ENCODE results near the gene PTPRC. TPM values are rescaled to one million over a fixed set of nuclear protein-coding genes. Genes with fewer than 3 reads are reported as not detected.

Gene PTPRC
- total RNA-seq, 1 experiment from 2014 or later: 0.25 TPM

DNA sequence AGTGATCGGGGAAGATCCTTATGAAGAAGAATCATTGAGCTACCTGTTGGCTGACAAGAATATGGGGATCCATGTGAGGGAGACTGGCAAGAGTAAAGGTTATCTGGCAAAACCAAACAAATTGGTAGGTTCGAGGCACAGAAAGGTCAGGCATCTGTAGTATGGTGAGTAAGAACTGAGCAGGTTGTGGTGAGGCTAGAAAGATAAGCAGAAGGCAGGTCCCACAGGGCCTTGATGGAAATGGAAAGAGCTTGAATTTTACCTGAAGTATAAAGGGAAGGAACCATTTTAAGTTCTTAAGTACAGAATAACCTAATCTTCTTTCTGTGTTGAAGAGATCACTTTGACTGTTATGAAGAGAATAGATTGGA is 11.1 kb downstream of the PTPRC start:
- no peaks in the 10 kb centered on the region for H3K27me3 ChIP-seq (replicated peaks; ENCODE audit: control insufficient read depth, insufficient read depth, low read length)
- H3K9me3 ChIP-seq: no peaks in the 10 kb centered on the region
- no peaks in the 10 kb centered on the region for H3K36me3 Mint-ChIP-seq (ENCODE audit: insufficient read depth, unreplicated experiment)
- no peaks in the 10 kb centered on the region for H3K9me3 Mint-ChIP-seq (ENCODE audit: unreplicated experiment)
- TF ChIP-seq, protein P1, sequence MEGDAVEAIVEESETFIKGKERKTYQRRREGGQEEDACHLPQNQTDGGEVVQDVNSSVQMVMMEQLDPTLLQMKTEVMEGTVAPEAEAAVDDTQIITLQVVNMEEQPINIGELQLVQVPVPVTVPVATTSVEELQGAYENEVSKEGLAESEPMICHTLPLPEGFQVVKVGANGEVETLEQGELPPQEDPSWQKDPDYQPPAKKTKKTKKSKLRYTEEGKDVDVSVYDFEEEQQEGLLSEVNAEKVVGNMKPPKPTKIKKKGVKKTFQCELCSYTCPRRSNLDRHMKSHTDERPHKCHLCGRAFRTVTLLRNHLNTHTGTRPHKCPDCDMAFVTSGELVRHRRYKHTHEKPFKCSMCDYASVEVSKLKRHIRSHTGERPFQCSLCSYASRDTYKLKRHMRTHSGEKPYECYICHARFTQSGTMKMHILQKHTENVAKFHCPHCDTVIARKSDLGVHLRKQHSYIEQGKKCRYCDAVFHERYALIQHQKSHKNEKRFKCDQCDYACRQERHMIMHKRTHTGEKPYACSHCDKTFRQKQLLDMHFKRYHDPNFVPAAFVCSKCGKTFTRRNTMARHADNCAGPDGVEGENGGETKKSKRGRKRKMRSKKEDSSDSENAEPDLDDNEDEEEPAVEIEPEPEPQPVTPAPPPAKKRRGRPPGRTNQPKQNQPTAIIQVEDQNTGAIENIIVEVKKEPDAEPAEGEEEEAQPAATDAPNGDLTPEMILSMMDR (IDR thresholded peaks at IDR 0.05; ENCODE audit: insufficient read depth in 1 of 2, low read depth in 1 of 2, low read length in 1 of 2, severe bottlenecking in 1 of 2, unreplicated experiment in 1 of 2): no peak
- no peak overlapping the region for H3K4me3 Mint-ChIP-seq (ENCODE audit: unreplicated experiment)
- H3K4me3 ChIP-seq (ENCODE audit: low read depth, low read length): no peak overlapping the region
- DNase-seq: no peak
- H3K27me3 Mint-ChIP-seq (ENCODE audit: insufficient read depth, unreplicated experiment): peaks cover 8% of the 10 kb centered on the region
- intact Hi-C loops (cut with micrococcal nuclease; ENCODE audit: unreplicated experiment): no loop called here
- ChIA-PET CTCF (no interaction called here), POLR2A (interaction anchor here (0.5 kb wide), 1 partner anchor 13 kb away, joined by 3 read pairs; no protein-coding TSS in a partner anchor)
- H3K36me3 ChIP-seq (ENCODE audit: control insufficient read depth, insufficient read depth, low read length): no peaks in the 10 kb centered on the region
- H3K27ac Mint-ChIP-seq (ENCODE audit: unreplicated experiment): no peak overlapping the region
- H3K4me1 Mint-ChIP-seq (ENCODE audit: low read depth, unreplicated experiment): no peaks in the 10 kb centered on the region
- H3K4me1 ChIP-seq: no peaks in the 10 kb centered on the region
- BruUV-seq (replicated peaks): no TSS peak

DNA sequence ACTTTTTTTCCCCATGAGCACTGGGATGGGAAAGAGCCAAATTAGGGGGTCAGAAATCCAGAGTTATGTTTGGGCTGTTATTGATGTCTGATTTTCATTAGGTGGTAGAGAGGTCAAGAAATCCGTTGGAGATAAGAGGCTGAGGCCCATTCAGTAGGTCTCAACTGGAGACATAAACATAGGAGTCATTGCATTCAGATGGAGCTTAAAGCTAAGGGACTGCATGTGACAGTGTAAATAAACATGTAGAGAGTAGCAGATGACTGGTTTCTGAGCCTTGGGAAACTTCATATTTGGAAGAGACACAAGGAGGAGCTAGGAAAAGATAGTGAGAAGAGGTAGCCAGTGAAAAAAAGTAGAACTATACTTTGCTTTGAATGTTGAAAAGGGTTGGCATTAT is 11.7 kb downstream of the PTPRC start:
- no peaks in the 10 kb centered on the region for H3K27me3 ChIP-seq (replicated peaks; ENCODE audit: control insufficient read depth, insufficient read depth, low read length)
- no peaks in the 10 kb centered on the region for H3K9me3 Mint-ChIP-seq (ENCODE audit: unreplicated experiment)
- BruUV-seq (replicated peaks): no TSS peak
- H3K27me3 Mint-ChIP-seq (ENCODE audit: insufficient read depth, unreplicated experiment): peaks cover 8% of the 10 kb centered on the region
- H3K4me1 ChIP-seq: no peaks in the 10 kb centered on the region
- POLR2A ChIA-PET: interaction anchor here (0.5 kb wide), 1 partner anchor 13 kb away, joined by 3 read pairs; no protein-coding TSS in a partner anchor
- DNase-seq: no peak
- H3K27ac Mint-ChIP-seq (ENCODE audit: unreplicated experiment): no peak overlapping the region
- no peaks in the 10 kb centered on the region for H3K36me3 Mint-ChIP-seq (ENCODE audit: insufficient read depth, unreplicated experiment)
- no peak overlapping the region for H3K4me3 ChIP-seq (ENCODE audit: low read depth, low read length)
- H3K9me3 ChIP-seq: no peaks in the 10 kb centered on the region
- intact Hi-C loops (cut with micrococcal nuclease; ENCODE audit: unreplicated experiment): no loop called here
- H3K4me1 Mint-ChIP-seq (ENCODE audit: low read depth, unreplicated experiment): no peaks in the 10 kb centered on the region
- TF ChIP-seq, protein P1 (IDR thresholded peaks at IDR 0.05; ENCODE audit: insufficient read depth in 1 of 2, low read depth in 1 of 2, low read length in 1 of 2, severe bottlenecking in 1 of 2, unreplicated experiment in 1 of 2): no peak
- no peaks in the 10 kb centered on the region for H3K36me3 ChIP-seq (ENCODE audit: control insufficient read depth, insufficient read depth, low read length)
- no peak overlapping the region for H3K4me3 Mint-ChIP-seq (ENCODE audit: unreplicated experiment)
- CTCF ChIA-PET: no interaction called here

DNA sequence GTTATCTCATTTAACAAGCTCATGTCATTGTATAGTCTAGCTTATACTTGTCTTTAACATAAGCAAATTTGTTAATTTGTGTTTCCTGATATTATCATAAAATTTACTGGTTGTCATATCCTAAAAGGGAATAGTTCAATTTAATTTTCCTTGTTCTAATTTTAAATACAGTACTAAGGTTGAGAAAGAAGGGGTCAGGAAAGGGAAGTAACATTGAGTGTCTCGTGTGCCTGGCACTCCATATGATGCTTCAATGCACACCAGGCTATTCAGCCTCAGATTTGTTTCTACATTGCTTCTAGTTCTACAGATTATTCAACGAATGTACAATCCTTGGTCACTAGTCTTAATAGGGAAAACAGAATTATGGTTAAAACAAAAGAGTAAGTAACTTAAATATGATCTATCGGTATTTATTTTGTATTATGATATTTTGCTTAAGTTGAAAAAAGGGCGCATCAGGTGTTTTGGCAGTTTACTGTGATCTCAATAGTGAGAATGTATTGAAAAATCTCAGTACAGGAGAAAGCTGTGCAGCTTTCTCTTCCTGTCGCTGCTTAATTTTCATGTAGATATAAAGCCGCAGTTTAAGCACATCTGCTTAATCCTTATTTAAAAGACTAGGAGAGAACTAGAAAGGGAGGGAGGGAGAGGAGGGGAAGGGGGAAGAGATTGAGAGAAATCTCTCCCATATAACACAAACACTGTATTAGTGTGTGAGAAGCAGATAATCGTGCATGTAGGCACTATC is 13.0 kb downstream of the PTPRC start:
- ChIA-PET CTCF (no interaction called here), POLR2A (no interaction called here)
- no peak for DNase-seq
- TF ChIP-seq, protein P1 (IDR thresholded peaks at IDR 0.05; ENCODE audit: insufficient read depth in 1 of 2, low read depth in 1 of 2, low read length in 1 of 2, severe bottlenecking in 1 of 2, unreplicated experiment in 1 of 2): no peak
- H3K36me3 Mint-ChIP-seq (ENCODE audit: insufficient read depth, unreplicated experiment): no peaks in the 10 kb centered on the region
- H3K4me1 Mint-ChIP-seq (ENCODE audit: low read depth, unreplicated experiment): no peaks in the 10 kb centered on the region
- BruUV-seq (replicated peaks): no TSS peak
- H3K27me3 Mint-ChIP-seq (ENCODE audit: insufficient read depth, unreplicated experiment): peaks cover 8% of the 10 kb centered on the region
- H3K4me3 Mint-ChIP-seq (ENCODE audit: unreplicated experiment): no peak overlapping the region
- intact Hi-C loops (cut with micrococcal nuclease; ENCODE audit: unreplicated experiment): no loop called here
- H3K27ac Mint-ChIP-seq (ENCODE audit: unreplicated experiment): no peak overlapping the region
- no peak overlapping the region for H3K4me3 ChIP-seq (ENCODE audit: low read depth, low read length)
- H3K4me1 ChIP-seq: no peaks in the 10 kb centered on the region
- H3K36me3 ChIP-seq (ENCODE audit: control insufficient read depth, insufficient read depth, low read length): no peaks in the 10 kb centered on the region
- H3K27me3 ChIP-seq (replicated peaks; ENCODE audit: control insufficient read depth, insufficient read depth, low read length): no peaks in the 10 kb centered on the region
- no peaks in the 10 kb centered on the region for H3K9me3 Mint-ChIP-seq (ENCODE audit: unreplicated experiment)
- H3K9me3 ChIP-seq: no peaks in the 10 kb centered on the region
